Activated naive CD4-positive, alpha-beta T cell treated with anti-CD3 and anti-CD28 coated beads for 36 hours (primary cell): Measurements from ENCODE around the gene VSNL1. TPM values are rescaled to one million over a fixed set of nuclear protein-coding genes. Genes with fewer than 3 reads are reported as not detected.

Experiments used
- CTCF ChIA-PET: fragments of 350-600 bp; sonication (Branson Sonifier 250); formaldehyde crosslinking; loops from one replicate; lab custom pipeline; 2021; ENCODE audit warnings: antibody characterized with exemption; lab: Charles Lee
- DNase-seq: peaks from one replicate; pipeline ENCODE4 v3.0.0-alpha.2; 2020
- H3K27ac Mint-ChIP-seq: one replicate; pipeline ENCODE4 v1.8.0; 2021; ENCODE audit warnings: mild to moderate bottlenecking, mixed read lengths
- H3K27me3 Mint-ChIP-seq: one replicate; pipeline ENCODE4 v1.8.0; 2021; ENCODE audit warnings: low read depth, mixed read lengths
- H3K36me3 Mint-ChIP-seq: one replicate; pipeline ENCODE4 v1.8.0; 2021; ENCODE audit warnings: low read depth, mixed read lengths
- H3K4me1 Mint-ChIP-seq: one replicate; pipeline ENCODE4 v1.8.0; 2021; ENCODE audit warnings: low read depth, mixed read lengths
- H3K4me3 Mint-ChIP-seq: one replicate; pipeline ENCODE4 v1.8.0; 2021; ENCODE audit warnings: mild to moderate bottlenecking, moderate library complexity, mixed read lengths
- H3K9me3 Mint-ChIP-seq: one replicate; pipeline ENCODE4 v1.8.0; 2021; ENCODE audit warnings: mixed read lengths
- intact Hi-C: fragments of 100-400 bp; cut with micrococcal nuclease; formaldehyde crosslinking; loops from one replicate; pipeline ENCODE4 v1.15.1; 2023
- total RNA-seq, 2 experiments: library from RNA; stranded (reverse); gene quantifications; one replicate each; pipeline ENCODE4 v1.2.3, GENCODE V29; 2021

VSNL1 gene
- total RNA-seq, 2 experiments from 2014 or later: not detected

DNA sequence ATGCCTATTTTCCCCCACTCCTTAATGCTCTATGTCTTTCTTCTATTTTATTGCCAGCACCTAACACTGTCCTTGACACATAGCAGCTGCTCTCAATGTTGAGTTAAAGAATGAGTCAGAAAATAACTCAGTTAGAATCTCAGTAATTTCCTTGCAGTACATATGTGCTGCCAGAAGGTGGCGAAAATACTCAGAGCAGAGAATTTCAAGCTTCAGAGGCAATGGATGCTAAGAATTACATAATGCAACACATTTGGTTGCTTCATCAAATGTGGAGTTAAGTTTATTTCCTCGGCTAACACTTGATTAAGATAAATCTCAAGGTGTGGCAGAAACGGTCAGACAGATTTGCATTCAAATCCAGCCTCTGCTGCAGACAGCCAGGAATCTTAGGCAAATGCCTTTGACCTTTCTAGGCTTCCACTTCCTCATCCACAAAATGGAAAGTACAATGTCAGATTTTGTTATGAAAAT, 105.6 kb downstream of the VSNL1 start:
- no peaks in the 10 kb centered on the region for H3K9me3 Mint-ChIP-seq
- CTCF ChIA-PET: interaction anchor here (0.6 to 5.0 kb wide), 12 partner anchors 9 to 220 kb away, joined by 3 to 59 read pairs (median 4); no protein-coding TSS in a partner anchor
- intact Hi-C loops: loop anchor here (1.0 to 10.0 kb wide), 6 partner anchors 25 to 871 kb away; partner anchors contain the start of gene GEN1
- H3K36me3 Mint-ChIP-seq: no peaks in the 10 kb centered on the region
- DNase-seq: peak; percentile 77
- H3K4me1 Mint-ChIP-seq: peaks cover 7% of the 10 kb centered on the region
- no peak overlapping the region for H3K27ac Mint-ChIP-seq
- no peaks in the 10 kb centered on the region for H3K27me3 Mint-ChIP-seq
- H3K4me3 Mint-ChIP-seq: no peak overlapping the region

GRCh38 chr2:17646838-17647701, 106.6 kb downstream of the VSNL1 start:
- DNase-seq: no peak
- no peaks in the 10 kb centered on the region for H3K36me3 Mint-ChIP-seq
- intact Hi-C loops: loop anchor here (1.0 to 10.0 kb wide), 6 partner anchors 24 to 872 kb away; partner anchors contain the start of gene GEN1
- no peaks in the 10 kb centered on the region for H3K27me3 Mint-ChIP-seq
- H3K27ac Mint-ChIP-seq: no peak overlapping the region
- CTCF ChIA-PET: interaction anchor here (0.8 to 5.0 kb wide), 5 partner anchors 13 to 183 kb away, joined by 3 to 59 read pairs (median 8); partner anchors contain the start of genes GEN1 and SMC6
- no peaks in the 10 kb centered on the region for H3K9me3 Mint-ChIP-seq
- peaks cover 7% of the 10 kb centered on the region for H3K4me1 Mint-ChIP-seq
- no peak overlapping the region for H3K4me3 Mint-ChIP-seq

DNA sequence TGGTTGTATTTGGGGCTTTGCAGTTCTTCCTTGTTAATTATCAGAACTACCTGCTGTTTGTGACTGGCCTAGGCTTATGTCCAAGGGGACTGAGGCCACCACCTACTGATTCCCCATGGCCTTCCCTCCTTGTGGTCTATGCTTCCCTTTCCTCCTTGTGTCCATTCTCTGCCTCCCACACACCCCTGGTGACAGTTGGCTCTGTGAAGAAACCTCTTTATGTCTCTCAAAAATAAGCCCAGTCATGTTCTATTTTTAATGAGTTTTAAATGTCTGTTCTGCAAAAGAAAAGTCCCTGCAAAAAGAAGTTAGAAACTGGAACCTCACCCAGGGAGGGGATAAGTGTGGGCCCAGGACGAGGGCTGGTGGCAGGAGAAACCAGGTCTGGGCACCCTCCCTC, 108.1 kb downstream of the VSNL1 start:
- CTCF ChIA-PET: no interaction called here
- Mint-ChIP-seq H3K36me3 (no peaks in the 10 kb centered on the region), H3K9me3 (no peaks in the 10 kb centered on the region), H3K27me3 (no peaks in the 10 kb centered on the region), H3K27ac (no peak overlapping the region), H3K4me1 (peaks cover 5% of the 10 kb centered on the region), H3K4me3 (no peak overlapping the region)
- intact Hi-C loops: loop anchor here (10.0 kb wide), 1 partner anchor 874 kb away; no protein-coding TSS in a partner anchor
- DNase-seq: no peak

DNA sequence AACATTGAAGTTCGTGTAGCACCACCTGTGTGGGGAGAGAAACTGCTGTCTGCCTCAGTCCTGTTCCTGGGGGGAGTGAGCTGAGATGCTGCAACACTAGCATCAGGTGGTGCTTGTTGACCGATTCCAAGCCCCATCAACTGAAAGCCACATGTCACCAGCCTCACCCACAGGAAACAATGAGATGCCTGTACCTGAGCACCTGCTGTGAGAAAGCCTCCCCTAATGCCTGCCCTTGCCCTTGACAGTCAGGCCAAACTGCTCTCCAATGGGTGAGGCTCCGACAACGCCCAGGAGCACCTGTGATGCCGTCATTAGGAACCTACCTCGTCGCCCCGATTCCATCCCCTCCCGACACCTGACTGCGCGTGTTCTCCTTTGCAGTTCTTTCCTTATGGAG, 108.5 kb downstream of the VSNL1 start:
- intact Hi-C loops: loop anchor here (10.0 kb wide), 1 partner anchor 874 kb away; no protein-coding TSS in a partner anchor
- H3K9me3 Mint-ChIP-seq: no peaks in the 10 kb centered on the region
- H3K27me3 Mint-ChIP-seq: no peaks in the 10 kb centered on the region
- no peaks in the 10 kb centered on the region for H3K36me3 Mint-ChIP-seq
- no peak overlapping the region for H3K27ac Mint-ChIP-seq
- H3K4me3 Mint-ChIP-seq: no peak overlapping the region
- CTCF ChIA-PET: no interaction called here
- DNase-seq: no peak
- peaks cover 5% of the 10 kb centered on the region for H3K4me1 Mint-ChIP-seq

DNA sequence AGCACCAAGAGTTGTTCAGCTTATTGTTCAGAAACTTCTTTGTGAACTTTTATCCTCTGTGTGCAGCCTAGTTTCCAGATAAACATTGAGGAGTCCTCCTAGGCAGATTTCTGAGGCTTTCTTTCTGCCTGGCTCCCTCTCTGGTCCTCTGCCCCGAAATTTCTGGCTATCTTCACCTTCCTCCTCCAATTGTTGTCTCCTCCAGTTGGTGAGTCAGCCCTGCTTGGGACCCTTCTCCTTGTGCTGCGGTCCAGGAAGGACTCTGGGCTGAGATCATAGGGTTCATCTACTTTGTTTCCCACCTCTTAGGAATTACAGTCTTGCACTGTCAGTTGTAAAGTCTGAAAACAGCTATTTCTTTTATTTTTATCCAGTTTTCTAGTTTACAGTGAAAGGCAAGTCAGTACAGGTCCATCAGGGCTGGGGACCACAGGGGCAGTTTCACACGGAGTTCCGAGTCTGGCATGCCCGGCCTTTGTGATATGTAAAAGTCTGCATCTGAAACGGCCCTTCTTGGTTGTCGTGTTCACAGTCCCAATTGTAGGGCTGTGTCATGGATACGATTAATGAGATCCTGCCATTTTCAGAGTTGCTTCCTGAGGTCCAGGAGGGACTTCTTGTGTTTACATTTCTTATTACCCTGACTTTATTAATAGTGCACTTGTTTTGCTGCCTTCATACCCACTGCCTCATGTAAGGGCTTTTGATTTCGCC, 112.3 kb downstream of the VSNL1 start:
- no peak for DNase-seq
- Mint-ChIP-seq H3K27ac (no peak overlapping the region), H3K9me3 (no peaks in the 10 kb centered on the region), H3K36me3 (no peaks in the 10 kb centered on the region), H3K4me3 (no peak overlapping the region), H3K27me3 (no peaks in the 10 kb centered on the region), H3K4me1 (no peaks in the 10 kb centered on the region)
- CTCF ChIA-PET: interaction anchor here (1.1 kb wide), 2 partner anchors 16 to 18 kb away, joined by 3 to 4 read pairs; no protein-coding TSS in a partner anchor
- intact Hi-C loops: no loop called here

- no peak overlapping the region for H3K27ac Mint-ChIP-seq
- intact Hi-C loops: no loop called here
Measured at GRCh38 chr2:17657759-17658158, 117.3 kb downstream of the VSNL1 start.

GRCh38 chr2:17658251-17658843, 117.9 kb downstream of the VSNL1 start:
- DNase-seq: no peak
- Mint-ChIP-seq H3K4me1 (peaks cover 8% of the 10 kb centered on the region), H3K27me3 (no peaks in the 10 kb centered on the region), H3K27ac (no peak overlapping the region), H3K4me3 (no peak overlapping the region), H3K36me3 (peaks cover 9% of the 10 kb centered on the region), H3K9me3 (no peaks in the 10 kb centered on the region)
- intact Hi-C loops: no loop called here
- CTCF ChIA-PET: interaction anchor here (1.4 to 1.9 kb wide), 3 partner anchors 12 to 13 kb away, joined by 4 to 11 read pairs (median 9); no protein-coding TSS in a partner anchor

More at GRCh38 chr2:17657759-17658158, 117.3 kb downstream of the VSNL1 start:
- DNase-seq: no peak
- no peaks in the 10 kb centered on the region for H3K27me3 Mint-ChIP-seq
- no peak overlapping the region for H3K4me3 Mint-ChIP-seq
- peaks cover 5% of the 10 kb centered on the region for H3K36me3 Mint-ChIP-seq
- CTCF ChIA-PET: interaction anchor here (1.4 to 1.9 kb wide), 2 partner anchors 12 to 14 kb away, joined by 4 to 9 read pairs; no protein-coding TSS in a partner anchor
- no peaks in the 10 kb centered on the region for H3K9me3 Mint-ChIP-seq
- peaks cover 8% of the 10 kb centered on the region for H3K4me1 Mint-ChIP-seq

GRCh38 chr2:17660219-17660618, 119.7 kb downstream of the VSNL1 start:
- no peak overlapping the region for H3K27ac Mint-ChIP-seq
- no peaks in the 10 kb centered on the region for H3K27me3 Mint-ChIP-seq
- no peak overlapping the region for H3K4me3 Mint-ChIP-seq
- no peak for DNase-seq
- peaks cover 11% of the 10 kb centered on the region for H3K36me3 Mint-ChIP-seq
- peaks cover 8% of the 10 kb centered on the region for H3K4me1 Mint-ChIP-seq
- CTCF ChIA-PET: interaction anchor here (1.0 to 2.5 kb wide), 3 partner anchors 11 to 67 kb away, joined by 3 to 11 read pairs (median 6); no protein-coding TSS in a partner anchor
- intact Hi-C loops: no loop called here
- H3K9me3 Mint-ChIP-seq: no peaks in the 10 kb centered on the region

- no peak overlapping the region for H3K27ac Mint-ChIP-seq
- H3K9me3 Mint-ChIP-seq: no peaks in the 10 kb centered on the region
- no peak overlapping the region for H3K4me3 Mint-ChIP-seq
- H3K4me1 Mint-ChIP-seq: peaks cover 8% of the 10 kb centered on the region
- CTCF ChIA-PET: interaction anchor here (1.9 to 2.5 kb wide), 2 partner anchors 10 to 16 kb away, joined by 6 to 11 read pairs; no protein-coding TSS in a partner anchor
- DNase-seq: no peak
- H3K36me3 Mint-ChIP-seq: peaks cover 14% of the 10 kb centered on the region
- H3K27me3 Mint-ChIP-seq: no peaks in the 10 kb centered on the region
- intact Hi-C loops: no loop called here
Measured at GRCh38 chr2:17661460-17661859, 121.0 kb downstream of the VSNL1 start.

GRCh38 chr2:17662723-17663122, 122.2 kb downstream of the VSNL1 start:
- intact Hi-C loops: no loop called here
- H3K4me1 Mint-ChIP-seq: peaks cover 8% of the 10 kb centered on the region
- peaks cover 15% of the 10 kb centered on the region for H3K36me3 Mint-ChIP-seq
- no peak overlapping the region for H3K4me3 Mint-ChIP-seq
- H3K27ac Mint-ChIP-seq: no peak overlapping the region
- CTCF ChIA-PET: interaction anchor here (2.5 kb wide), 1 partner anchor 9 kb away, joined by 11 read pairs; no protein-coding TSS in a partner anchor
- no peak for DNase-seq
- H3K9me3 Mint-ChIP-seq: no peaks in the 10 kb centered on the region
- H3K27me3 Mint-ChIP-seq: no peaks in the 10 kb centered on the region

DNA sequence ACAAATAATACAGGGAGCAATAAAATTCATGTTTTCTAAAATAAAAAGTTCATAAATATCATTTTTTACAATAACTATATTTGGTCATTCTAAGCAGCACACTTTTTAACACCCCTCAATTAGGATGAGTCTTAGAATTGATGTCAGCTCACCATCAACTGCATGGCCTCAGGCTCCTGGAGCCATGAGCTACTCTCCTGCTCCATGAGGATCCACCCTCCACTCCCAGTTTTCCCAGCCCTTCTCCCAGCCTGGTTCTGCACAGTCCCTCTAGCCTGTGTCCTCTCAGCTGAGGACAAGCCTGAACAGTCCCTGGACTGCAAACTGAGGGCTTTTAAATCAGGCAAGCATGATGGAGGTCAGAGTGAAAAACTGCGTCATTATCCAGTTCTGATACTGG, 124.0 kb downstream of the VSNL1 start:
- H3K4me3 Mint-ChIP-seq: no peak overlapping the region
- intact Hi-C loops: no loop called here
- no peaks in the 10 kb centered on the region for H3K9me3 Mint-ChIP-seq
- H3K27ac Mint-ChIP-seq: no peak overlapping the region
- H3K36me3 Mint-ChIP-seq: peaks cover 27% of the 10 kb centered on the region
- CTCF ChIA-PET: no interaction called here
- no peak for DNase-seq
- no peaks in the 10 kb centered on the region for H3K4me1 Mint-ChIP-seq
- no peaks in the 10 kb centered on the region for H3K27me3 Mint-ChIP-seq
